Cerebellar cortex (tissue), 1 donor: Measurements from ENCODE around the gene CARD14.
"Not testable (repeated sequence)": the region's sequence is repeated elsewhere in the genome, so short reads cannot be mapped to it uniquely, and the experiment has no call there.

Experiments used
- DNase-seq: peaks from one replicate; pipeline ENCODE4 v3.0.0-alpha.2; 2015; ENCODE audit warnings: low spot score

CARD14 gene

DNA sequence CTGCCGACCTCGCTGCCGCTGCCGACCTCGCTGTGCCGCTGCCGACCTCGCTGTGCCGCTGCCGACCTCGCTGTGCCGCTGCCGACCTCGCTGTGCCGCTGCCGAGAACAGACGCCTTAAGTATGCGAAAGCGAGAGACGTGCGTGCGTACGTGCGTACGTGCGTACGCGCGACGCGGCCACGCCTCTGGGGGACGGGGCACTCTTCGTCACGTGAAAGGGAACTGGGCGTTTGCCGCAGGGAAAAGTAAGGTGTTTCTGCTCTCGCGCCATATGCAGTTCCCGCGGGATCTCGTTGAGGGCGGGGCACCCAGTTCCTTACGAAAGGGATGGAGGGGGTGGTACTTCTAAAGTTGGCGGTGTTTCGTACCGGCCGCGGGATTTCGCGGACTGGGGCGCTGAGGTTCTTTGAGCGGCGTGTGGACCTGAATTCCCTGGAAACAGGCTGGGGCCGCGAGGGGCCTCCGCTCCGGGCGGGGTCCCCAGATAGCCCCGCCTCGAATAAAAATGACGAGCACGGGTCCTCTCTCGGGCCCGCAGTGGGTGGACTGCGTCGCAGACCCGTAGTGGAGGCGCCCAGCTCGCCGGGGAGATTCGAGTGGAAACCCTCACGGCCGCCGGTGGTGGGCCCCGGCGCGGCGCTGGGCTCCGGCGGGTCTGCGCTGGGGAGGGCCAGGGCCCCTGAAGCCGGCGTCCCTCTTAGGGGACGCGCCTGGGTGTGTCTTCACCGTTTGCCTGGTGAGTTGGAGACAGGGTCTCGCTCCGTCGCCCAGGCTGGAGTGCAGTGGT, 22.6 kb upstream of the CARD14 start, which contains the start of gene EIF4A3:
Gene EIF4A3 (minus strand): TSS at position 94 of the 788 bp plus-strand sequence. CDS start 167 bp downstream, outside the sequence.
- peak; percentile 99 for DNase-seq

DNA sequence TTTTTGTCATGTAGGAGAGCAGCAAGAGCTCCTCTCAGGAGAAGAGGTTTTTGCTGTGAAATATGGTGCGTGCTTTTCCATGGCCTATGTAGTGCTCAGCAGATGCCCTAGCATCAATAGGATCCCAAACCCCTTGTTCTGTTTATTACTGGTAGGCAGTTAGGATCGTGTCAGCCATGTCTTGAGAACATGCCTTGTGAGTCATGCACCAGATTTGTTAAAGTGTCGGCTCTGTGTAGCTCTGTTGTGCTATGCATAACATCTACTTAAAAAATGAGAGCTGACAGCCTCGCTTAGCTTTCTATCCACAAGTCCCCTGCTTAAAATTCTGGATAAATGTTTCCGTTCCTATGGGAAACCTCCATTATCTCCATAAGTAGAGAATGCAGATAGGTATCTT, 18.5 kb upstream of the CARD14 start:
- no peak for DNase-seq

DNA sequence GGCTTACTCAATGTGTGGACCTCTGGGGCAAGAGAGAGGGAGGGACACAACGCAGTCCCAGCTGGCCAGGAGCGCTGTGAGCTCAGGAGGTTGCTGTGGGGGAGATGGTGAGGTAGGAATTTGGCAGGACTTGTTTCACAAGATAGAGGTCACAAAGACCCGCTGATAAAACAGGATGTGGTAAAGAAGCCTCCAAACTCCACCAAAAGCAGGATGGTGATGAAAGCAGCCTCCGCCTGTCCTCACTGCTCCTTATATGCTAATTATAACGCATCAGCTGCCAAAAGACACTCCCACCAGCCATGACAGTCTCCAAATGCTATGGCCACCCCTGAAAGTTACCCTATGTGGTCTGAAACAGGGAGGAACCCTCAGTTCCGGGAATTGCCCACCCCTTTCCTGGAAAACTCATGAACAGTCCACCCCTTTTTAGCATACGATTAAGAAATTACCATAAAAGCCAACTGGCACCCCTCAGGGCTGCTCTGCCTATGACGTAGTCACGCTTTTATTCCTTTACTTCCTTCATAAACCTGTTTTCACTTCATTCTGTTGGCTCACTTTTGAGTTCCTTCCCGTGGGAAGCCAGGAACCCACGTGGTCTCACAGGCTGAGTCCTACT, 17.6 kb upstream of the CARD14 start:
- DNase-seq, result no peak

DNA sequence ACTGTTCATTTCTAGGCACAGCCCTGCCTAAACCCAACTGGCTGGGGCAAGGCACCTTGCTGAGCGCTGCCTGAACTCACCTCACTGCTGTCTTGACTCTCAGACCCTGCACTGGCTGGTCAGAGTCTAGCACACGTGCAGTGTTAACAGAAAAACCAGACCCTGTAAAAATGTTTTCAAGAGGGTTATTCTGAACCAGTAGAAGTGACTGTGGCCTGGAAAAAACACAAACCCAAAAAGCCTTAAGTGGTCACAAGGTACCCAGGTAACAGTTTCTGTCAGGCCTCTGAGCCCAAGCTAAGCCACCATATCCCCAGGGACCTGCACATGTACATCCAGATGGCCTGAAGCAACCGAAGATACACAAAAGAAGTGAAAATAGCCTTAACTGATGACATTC, 16.8 kb upstream of the CARD14 start:
- no peak for DNase-seq

DNA sequence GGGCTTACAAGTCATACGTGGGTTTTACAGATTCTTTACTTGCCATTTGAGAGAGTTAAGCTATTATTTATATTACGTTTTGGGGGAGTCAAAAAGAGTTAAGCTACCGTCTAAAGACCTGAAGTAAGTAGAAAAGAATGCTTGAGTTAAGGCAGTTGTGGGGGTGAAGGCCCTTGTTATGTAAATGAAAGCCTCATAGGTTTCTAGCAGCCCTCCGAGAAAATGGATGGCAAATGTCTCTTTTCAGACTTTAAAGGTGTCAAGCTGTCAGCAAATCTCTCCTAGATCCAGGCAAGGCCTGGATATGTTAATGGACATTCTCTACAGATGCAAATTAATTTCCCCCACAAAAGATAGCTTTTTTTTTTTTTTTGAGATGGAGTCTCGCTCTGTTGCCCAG, 15.7 kb upstream of the CARD14 start:
- DNase-seq, result no peak

DNA sequence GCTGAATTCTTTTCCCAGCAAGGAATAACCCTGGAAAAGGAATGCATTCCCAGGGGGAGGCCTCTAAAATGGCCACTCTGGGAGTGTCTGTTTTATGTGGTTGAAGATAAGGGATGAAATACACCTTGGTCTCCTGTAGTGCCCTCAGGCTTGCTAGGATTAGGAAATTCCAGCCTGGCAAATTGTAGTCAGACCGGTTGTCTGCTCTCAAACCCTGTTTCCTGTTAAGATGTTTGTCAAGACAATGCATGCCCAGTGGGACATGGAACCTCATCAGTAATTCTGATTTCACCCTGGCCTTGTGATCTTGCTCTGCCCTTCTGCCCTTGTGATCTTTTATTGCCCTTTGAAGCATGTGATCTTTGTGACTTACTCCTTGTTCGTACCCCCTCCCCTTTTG, 14.2 kb upstream of the CARD14 start:
- DNase-seq, result not testable (repeated sequence)

DNA sequence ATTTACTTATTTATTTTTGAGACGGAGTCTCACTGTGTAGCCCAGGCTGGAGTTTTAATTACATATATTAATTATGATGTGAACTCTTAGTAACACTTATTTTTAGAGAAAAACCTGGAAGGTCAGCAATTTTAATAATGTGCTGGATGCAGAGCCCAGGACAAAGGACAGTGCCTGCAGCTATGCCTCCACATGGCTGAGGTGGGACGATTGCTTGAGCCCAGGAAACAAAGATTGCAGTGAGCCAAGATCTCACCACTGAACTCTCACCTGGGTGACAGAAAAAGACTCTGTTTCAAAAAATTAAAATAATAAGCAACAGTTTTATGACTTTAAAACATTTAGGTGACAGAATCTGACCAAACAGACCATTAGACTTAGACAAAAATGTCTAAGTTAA, 11.0 kb upstream of the CARD14 start:
- no peak for DNase-seq

DNA sequence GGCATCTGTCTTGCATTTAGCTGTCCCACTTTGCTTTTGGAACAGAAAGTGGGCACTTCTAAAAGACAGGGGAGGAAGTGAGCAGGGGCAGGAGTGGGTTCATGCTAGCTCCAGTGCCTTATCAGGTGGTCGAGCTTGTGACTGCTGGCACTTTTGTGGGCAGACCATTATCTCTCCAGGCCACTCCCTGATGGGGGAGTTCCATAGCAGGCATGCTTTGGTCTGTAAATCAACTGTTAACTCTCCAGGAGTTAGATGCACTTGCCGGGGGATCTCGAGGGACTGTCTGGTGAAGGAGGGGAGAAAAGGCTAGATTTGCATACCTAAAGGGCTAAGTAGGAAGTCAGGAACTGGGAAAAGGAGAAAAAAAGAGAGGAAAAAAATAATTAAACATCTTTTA, 9.3 kb upstream of the CARD14 start:
- DNase-seq, result no peak

DNA sequence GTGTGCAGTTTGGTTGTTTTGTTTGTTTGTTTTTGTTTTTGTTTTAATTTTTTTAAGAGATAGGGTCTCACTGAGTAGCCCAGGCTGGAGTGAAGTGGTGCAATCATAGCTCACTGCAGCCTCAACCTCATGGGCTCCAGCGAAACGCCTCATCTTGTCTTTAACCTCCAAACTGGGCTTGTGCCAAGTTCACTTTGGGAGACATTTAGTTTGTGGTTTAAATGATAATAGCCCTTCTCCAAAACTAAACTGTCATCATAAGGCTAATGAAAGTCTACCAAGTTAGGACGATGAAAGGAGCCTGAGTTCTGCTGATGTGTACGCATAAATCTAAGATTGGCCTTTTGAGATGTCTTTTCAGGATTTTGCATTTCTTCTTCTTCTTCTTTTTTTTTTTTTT, 6.5 kb upstream of the CARD14 start:
- no peak for DNase-seq

DNA sequence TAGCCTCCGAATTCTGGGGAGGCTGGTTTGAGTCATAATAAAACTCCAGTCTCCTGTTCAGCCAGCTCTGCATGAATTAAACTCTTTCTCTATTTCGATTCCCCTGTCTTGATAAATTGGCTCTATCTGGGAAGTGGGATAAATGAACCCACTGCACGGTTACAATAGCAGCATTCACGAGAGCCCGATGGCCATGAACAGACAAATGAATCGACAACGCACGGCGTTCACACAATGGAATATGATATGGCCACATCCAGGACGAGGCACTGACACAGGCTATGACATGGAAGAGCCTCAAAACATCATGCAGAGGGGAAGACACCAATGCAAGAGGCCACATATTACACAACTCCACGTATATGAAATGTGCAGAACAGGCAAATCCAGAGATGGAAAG, 5.6 kb upstream of the CARD14 start:
- DNase-seq, result no peak

DNA sequence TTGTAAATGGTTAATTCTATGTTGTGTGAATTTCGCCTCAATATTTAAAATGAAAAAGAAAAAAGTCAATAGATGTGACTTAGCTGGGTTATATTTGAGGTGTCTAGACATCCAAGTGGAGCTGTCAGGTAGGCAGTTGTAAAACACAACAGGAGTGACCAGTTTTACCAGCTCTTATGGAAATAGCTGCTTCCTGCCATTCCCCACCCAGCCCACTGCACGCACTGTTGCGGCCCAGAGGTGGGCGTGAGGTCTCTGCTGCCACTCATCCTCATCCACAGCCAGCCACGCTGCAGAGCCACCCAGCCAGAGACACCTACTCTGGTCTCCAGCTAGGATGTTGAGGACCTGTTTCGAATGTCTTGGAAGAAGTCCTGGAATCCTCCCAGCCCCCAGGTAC, 3.4 kb upstream of the CARD14 start:
- no peak for DNase-seq

DNA sequence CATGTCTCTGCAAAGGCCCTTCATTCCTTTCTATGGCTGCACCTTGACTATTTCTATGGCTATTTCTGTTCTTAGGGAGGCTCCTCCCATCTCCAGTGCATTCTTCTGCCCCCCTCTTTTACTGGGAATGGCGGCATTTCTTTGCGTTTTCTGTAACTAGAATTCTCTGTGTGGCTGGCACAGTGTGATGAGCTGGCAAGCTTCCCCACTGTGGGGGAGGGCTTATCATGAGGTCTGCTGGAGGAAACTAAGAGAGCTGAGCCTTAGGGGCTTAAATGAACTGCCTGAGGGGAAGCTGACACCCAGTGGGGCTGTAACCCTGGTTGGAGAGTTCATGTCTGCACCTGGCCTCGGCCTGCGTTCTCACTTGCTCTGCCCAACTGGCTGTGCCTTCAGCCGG, 1.5 kb upstream of the CARD14 start:
- no peak for DNase-seq

DNA sequence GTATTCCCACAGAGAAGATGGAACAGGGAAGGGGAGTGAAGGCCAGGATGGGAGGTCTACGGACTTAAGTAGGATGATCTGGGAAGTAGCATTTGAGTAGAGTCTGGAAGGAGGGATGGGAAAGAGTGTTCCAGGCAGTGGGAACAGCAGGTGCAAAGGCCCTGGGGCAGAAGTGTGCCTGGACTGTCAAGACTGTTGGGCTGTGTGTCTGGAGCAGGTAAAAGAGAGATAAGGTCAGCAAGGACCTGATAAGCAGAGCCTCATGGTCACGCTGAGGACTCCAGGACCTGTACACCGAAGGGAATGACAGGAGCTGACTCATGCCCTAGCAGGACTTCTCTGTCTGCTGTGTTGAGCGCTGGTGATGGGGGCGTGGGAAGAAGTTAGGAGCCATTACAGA, 723 bp upstream of the CARD14 start:
- DNase-seq, result no peak

DNA sequence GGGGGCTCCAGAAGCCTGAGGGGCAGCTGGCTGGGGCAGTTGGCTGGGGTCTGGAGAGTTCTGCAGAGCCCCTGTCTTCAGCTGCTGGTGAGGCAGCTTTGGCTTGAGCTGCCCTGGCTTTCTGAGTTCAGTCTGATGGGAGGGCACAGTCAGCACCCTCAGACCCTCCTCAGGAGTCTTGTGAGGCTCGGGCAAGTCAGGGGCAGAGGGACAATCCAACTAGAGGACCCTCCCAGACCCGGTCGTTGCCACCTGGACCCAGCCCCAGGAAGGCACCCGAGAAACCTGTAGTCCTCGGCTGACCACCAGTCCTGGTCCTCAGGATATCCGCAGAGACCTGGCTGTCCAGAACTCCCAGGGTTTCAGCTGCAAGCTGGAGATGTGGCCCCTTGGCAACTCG, 1.9 kb downstream of the CARD14 start:
- DNase-seq, result no peak

DNA sequence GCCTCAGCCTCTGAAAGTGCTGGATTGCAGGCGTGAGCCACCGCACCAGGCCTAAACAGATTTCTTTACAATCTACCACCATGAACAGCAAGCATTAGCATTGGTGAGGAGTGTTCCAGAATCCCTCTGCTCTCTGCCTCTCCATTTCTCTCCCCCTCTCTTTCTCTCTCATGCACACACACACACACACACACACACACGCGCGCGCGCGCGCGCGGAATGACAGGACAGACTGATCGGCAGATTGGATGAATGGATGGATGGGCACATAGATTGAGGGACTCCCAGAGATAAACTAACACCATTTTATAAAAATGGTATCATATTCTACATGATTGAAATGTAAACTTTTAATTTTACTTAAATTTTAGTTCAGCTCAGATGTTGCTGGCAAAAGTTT, 3.3 kb downstream of the CARD14 start:
- no peak for DNase-seq

DNA sequence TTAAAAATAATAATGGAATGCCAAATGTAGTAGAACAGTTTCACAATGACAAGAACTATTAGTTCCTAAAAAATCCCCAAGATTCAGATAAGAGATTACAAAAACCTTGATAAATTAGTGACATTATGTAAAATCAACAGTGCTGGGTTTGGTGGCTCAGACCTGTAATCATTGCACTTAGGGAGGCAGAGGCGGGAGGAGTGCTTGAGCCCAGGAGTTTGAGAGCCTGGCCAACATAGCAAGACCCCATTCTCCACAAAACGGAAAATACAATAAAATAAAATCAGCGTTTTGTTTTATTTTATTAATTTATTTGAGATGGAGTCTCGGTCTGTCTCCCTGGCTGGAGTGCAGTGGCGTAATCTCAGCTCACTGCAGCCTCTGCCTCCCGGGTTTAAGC, 4.1 kb downstream of the CARD14 start:
- DNase-seq, result no peak

DNA sequence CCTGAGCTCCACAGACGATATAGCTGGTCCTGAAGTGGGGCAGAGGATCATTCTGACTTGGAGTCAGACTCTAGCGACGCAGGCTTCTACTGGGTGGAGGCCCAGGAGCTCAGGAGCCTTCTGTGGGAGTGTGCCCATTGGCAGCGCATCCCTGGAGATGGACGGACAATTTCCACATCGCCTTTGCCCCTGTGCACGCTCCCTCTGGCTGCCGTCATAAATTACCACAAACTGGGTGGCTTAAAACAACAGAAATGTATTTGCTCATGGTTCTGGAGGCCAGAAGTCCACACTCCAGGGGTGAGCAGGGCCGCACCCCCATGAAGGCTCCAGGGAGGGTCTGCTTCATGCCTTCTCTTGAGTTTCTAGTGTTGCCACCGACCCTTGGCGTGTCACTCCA, 6.9 kb downstream of the CARD14 start:
- DNase-seq, result no peak

DNA sequence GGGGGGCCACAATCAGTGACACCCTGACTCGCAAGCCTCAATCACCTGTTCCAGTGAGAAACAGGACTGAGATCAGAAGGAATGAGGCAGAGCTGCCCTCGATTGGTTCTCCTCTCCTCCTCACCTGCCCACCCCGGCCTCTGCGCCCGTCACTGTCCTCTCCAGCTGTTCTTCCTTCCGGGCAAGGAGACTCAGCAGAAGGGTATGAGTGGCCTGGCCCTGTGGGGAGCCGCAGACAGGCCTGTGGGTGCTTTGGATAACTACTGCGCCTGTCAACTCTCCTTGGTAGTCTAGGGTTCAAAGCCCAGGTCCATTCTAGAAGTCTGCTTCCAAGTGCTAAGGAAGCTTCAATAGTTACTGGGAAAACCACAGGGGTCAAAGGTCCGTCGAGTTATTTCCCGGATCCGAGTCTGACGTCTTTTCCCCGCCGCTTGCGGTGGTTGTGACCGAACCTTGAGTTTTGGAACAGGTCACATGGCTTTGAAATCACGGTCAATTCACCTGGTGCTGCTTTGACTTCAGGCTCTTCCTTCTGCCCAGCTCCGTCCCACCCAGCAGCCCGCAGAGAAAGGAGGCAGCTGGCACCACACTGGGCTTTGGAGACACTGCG, 8.3 kb downstream of the CARD14 start:
- no peak for DNase-seq

DNA sequence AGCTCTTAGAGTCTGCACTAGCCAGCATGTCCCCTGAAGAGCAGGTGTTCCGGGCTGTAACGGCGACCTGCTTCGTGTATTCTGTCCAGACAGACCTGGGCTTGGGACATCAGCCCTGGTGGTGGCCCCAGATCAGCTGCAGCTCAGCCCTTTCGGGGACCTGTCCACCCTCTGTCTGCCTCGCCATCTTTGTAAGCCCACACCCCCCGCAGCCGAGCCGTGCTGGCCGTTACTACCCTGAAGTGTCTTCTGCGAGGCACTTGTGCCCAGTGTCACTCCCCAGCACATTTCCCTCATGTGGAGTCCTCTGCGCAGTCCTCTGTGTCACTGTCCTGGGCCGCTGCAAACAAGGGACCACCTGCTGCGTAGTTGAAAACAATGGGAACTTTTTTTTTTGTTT, 10.4 kb downstream of the CARD14 start:
- DNase-seq, result no peak

DNA sequence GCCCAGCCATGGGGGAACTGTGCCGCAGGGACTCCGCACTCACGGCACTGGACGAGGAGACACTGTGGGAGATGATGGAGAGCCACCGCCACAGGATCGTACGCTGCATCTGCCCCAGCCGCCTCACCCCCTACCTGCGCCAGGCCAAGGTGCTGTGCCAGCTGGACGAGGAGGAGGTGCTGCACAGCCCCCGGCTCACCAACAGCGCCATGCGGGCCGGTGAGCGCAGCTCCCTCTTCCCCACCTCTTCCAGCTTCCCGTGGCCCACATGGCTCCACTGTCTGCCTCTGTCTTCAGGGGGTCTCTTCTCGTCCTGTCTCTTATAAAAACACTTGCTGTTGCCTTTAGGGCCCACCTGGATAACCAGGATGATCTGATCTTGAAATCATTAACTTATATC, 11.6 kb downstream of the CARD14 start:
- no peak for DNase-seq

DNA sequence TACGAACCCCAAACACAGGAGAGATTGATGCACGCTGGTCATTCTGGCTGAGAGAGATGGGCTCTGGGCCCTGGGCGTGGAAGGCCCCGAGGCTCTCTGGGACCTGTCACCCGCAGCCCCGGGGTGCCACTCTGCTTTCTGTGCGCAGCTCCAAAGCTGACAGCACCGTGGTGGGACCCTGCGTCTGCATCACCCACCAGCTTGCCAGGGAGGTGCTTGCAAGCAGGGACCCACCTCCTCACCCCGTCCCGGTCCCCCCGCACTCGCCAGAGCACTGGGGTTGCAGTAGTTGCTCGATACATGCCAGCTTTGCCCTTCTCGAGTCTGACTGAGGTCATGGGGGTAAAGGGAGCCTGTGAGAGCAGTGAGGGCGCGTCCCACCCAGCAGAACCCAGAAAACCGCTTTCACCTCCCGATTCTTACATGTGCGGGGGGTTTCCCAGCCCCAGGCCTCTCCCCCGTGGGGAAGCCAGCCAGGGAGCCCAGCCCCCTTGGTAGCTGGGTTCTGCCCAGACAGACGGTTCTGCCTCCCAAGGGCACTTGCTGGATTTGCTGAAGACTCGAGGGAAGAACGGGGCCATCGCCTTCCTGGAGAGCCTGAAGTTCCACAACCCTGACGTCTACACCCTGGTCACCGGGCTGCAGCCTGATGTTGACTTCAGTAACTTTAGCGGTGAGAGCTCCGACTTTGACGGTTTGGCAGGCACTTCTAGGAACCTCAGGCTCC, 12.5 kb downstream of the CARD14 start:
- no peak for DNase-seq

DNA sequence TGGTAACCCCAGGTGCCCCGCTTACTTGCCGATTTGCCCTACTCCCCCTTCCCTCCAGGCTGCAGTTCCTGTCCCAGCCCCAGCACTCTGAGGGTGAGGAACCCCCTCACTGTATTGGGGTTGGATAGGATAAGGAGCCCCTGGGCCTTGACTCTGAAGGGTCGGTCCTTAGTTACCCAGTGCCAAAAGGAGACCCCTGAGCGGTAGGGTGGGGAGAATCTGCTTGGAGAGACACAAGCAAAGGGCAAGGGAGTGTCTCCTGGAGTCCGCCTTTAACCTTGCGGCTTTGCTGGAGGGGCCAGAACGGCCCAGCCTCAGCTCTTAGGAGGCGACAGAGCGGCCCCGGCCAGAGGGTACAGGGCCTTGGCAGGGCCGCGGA, 13.0 kb downstream of the CARD14 start:
- no peak for DNase-seq
